OCI-LY7 (cell line): Measurements from ENCODE around the gene ACTL7A. TPM values are rescaled to one million over a fixed set of nuclear protein-coding genes. Genes with fewer than 3 reads are reported as not detected.
"Not testable (repeated sequence)": the region's sequence is repeated elsewhere in the genome, so short reads cannot be mapped to it uniquely, and the experiment has no call there.

Source experiments
- BruUV-seq: library from RNA; stranded (reverse); fragments of 400-500 nt; replicated peaks from 2 replicates; lab custom pipeline; 2021; lab: Mats Ljungman, UMichigan
- CTCF ChIA-PET: fragments of 300-600 bp; sonication (Branson Sonifier 250); formaldehyde crosslinking; loops from one replicate; lab custom pipeline; 2022; ENCODE audit warnings: antibody characterized with exemption; ENCODE audit not compliant: unreplicated experiment; lab: Charles Lee
- POLR2A ChIA-PET: fragments of 300-600 bp; sonication (Branson Sonifier 250); formaldehyde crosslinking; loops from one replicate; lab custom pipeline; 2022; ENCODE audit warnings: antibody characterized with exemption; lab: Charles Lee
- DNase-seq: peaks from one replicate; pipeline ENCODE4 v3.0.0-alpha.2; 2015; ENCODE audit warnings: low spot score
- H2AFZ ChIP-seq: fragments of 200-600 bp; sonication (generic), shearing (Covaris generic); 2 replicates; pipeline ENCODE4 v1.6.1; 2014; ENCODE audit warnings: mild to moderate bottlenecking, antibody characterized with exemption, low read length, moderate library complexity
- H3K27ac ChIP-seq: fragments of 200-600 bp; sonication (generic); 2 replicates; pipeline ENCODE4 v1.5.1; 2014; ENCODE audit warnings: mixed run types, low read depth, mild to moderate bottlenecking, moderate library complexity, low read length, inconsistent platforms; ENCODE audit not compliant: poor library complexity, severe bottlenecking
- H3K36me3 ChIP-seq: fragments of 200-600 bp; sonication (generic); 2 replicates; pipeline ENCODE4 v1.6.1; 2014; ENCODE audit warnings: mild to moderate bottlenecking, antibody characterized with exemption, low read length, moderate library complexity, mixed read lengths; ENCODE audit not compliant: insufficient read depth
- H3K4me1 ChIP-seq: fragments of 200-600 bp; sonication (generic); 2 replicates; pipeline ENCODE4 v1.5.1; 2014; ENCODE audit warnings: mild to moderate bottlenecking, low read length; ENCODE audit not compliant: insufficient read depth, poor library complexity, severe bottlenecking
- H3K4me2 ChIP-seq: fragments of 200-600 bp; sonication (generic); 2 replicates; pipeline ENCODE4 v1.6.1; 2014; ENCODE audit warnings: mild to moderate bottlenecking, low read length
- H3K4me3 ChIP-seq: fragments of 200-600 bp; sonication (generic); 2 replicates; pipeline ENCODE4 v1.5.1; 2014; ENCODE audit warnings: mild to moderate bottlenecking, low read depth, low read length; ENCODE audit not compliant: poor library complexity, severe bottlenecking
- H3K79me2 ChIP-seq: fragments of 200-600 bp; sonication (generic); 2 replicates; pipeline ENCODE4 v1.6.1; 2016; ENCODE audit warnings: low read depth, mild to moderate bottlenecking, low read length, moderate library complexity, mixed read lengths; ENCODE audit not compliant: insufficient read depth
- H3K9me2 ChIP-seq: fragments of 200-600 bp; sonication (generic); 2 replicates; pipeline ENCODE4 v1.6.1; 2016; ENCODE audit warnings: mild to moderate bottlenecking, low read length, mixed read lengths; ENCODE audit not compliant: insufficient read depth
- H3K9me3 ChIP-seq: fragments of 200-600 bp; sonication (generic); 2 replicates; pipeline ENCODE4 v1.6.1; 2014; ENCODE audit warnings: mild to moderate bottlenecking, mixed run types, low read length, mixed read lengths
- H4K20me1 ChIP-seq: fragments of 200-600 bp; sonication (generic); 2 replicates; pipeline ENCODE4 v1.6.1; 2014; ENCODE audit warnings: mild to moderate bottlenecking, antibody characterized with exemption, low read length, moderate library complexity, mixed read lengths; ENCODE audit not compliant: insufficient read depth
- CTCF ChIP-seq: fragments of 200-600 bp; sonication (generic); conservative IDR thresholded peaks from 2 replicates; pipeline ENCODE4 v1.5.1; 2014; ENCODE audit warnings: mild to moderate bottlenecking, antibody characterized with exemption, low read length, moderate library complexity, mixed read lengths
- EZH2phosphoT487 ChIP-seq: fragments of 200-600 bp; sonication (generic); IDR thresholded peaks from 2 replicates; pipeline ENCODE4 v1.6.1; 2018; ENCODE audit warnings: low read depth, borderline replicate concordance, mild to moderate bottlenecking, mixed run types, antibody characterized with exemption, low read length, moderate library complexity, mixed read lengths
- intact Hi-C: fragments of 100-400 bp; cut with micrococcal nuclease; formaldehyde crosslinking; loops from one replicate; pipeline ENCODE4 v1.10.0; 2022; ENCODE audit not compliant: unreplicated experiment
- total RNA-seq, 2 experiments: library from RNA; depleted of rRNA in 1 of 2; stranded (reverse); fragments of >200 nt in 1 of 2; shearing (Covaris generic) in 1 of 2; gene quantifications; 2 replicates each; pipeline ENCODE4 v1.2.3, GENCODE V29; 2014 to 2022

Gene ACTL7A
- total RNA-seq, 2 experiments from 2014 or later: not detected

- Histone ChIP-seq H3K36me3 (no peaks in the 10 kb centered on the region), H3K79me2 (no peaks in the 10 kb centered on the region), H3K9me2 (no peaks in the 10 kb centered on the region), H3K9me3 (no peaks in the 10 kb centered on the region), H3K4me1 (no peaks in the 10 kb centered on the region), H2AFZ (no peak overlapping the region), H3K27ac (no peak overlapping the region), H3K4me3 (no peak overlapping the region), H3K4me2 (no peak overlapping the region), H4K20me1 (no peaks in the 10 kb centered on the region)
- BruUV-seq: no TSS peak
- POLR2A ChIA-PET: no interaction called here
- intact Hi-C loops: no loop called here
- TF ChIP-seq EZH2phosphoT487 (no peak), CTCF (no peak)
- CTCF ChIA-PET: no interaction called here
- no peak for DNase-seq
These were observed 16.1 kb upstream of the ACTL7A start for GRCh38 chr9:108845947-108846346.

DNA sequence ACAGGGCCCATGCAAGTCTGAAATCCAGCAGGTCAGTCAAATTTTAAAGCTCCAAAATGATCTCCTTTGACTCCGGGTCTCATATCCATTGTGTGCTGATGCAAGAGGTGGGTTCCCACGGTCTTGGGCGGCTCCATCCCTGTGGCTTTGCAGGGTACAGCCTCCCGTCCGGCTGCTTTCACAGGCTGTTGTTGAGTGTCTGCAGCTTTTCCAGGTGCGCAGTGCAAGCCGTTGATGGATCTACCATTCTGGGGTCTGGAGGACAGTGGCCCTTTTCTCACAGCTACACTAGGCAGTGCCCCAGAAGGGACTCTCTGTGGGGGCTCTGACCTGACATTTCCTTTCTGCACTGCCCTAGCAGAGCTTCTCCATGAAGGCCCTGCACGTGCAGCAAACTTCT lies 13.8 kb upstream of the ACTL7A start:
- intact Hi-C loops, H3K4me3 ChIP-seq, CTCF ChIA-PET, H3K79me2 ChIP-seq, POLR2A ChIA-PET, H3K9me2 ChIP-seq, H3K9me3 ChIP-seq, H3K36me3 ChIP-seq, DNase-seq, H4K20me1 ChIP-seq, H3K27ac ChIP-seq, H3K4me2 ChIP-seq, H2AFZ ChIP-seq, BruUV-seq, H3K4me1 ChIP-seq: not testable (repeated sequence)

DNA sequence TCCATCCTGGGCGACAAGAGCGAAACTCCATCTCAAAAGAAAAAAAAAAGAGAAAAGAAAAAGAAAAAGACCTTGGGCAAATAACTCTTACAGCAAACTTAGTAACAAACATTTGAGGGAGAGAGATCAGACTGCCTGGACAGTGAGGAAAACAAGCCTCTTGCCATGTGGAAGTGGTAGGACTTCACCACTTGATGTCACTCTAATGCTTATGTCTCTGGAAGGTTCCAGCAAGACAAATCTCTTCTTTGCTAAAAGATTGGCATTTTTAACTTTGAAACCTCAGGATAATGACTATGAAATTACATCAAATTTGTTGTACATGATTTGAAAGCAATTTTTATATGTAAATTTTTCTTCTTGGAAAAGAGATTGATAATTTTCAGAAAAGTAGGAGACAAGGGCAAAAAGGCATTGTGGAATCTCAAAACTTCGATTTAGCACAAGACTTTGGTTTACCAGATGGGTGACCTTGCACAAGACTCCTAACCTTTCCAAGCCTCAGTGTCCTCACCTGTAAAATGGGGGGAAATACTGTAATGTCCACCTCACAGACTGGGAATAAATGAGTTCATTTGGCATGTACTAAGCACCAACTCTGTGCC lies 11.7 kb upstream of the ACTL7A start:
- H3K4me2 ChIP-seq: no peak overlapping the region
- no peaks in the 10 kb centered on the region for H3K9me3 ChIP-seq
- no peak overlapping the region for H3K4me3 ChIP-seq
- peak; percentile 12 for DNase-seq
- H4K20me1 ChIP-seq: no peaks in the 10 kb centered on the region
- no TSS peak for BruUV-seq
- no peaks in the 10 kb centered on the region for H3K36me3 ChIP-seq
- intact Hi-C loops: no loop called here
- H2AFZ ChIP-seq: no peak overlapping the region
- ChIA-PET POLR2A (interaction anchor here (0.7 kb wide), 1 partner anchor 18 kb away, joined by 3 read pairs; no protein-coding TSS in a partner anchor), CTCF (no interaction called here)
- H3K79me2 ChIP-seq: no peaks in the 10 kb centered on the region
- H3K27ac ChIP-seq: no peak overlapping the region
- H3K4me1 ChIP-seq: no peaks in the 10 kb centered on the region
- no peak for TF ChIP-seq EZH2phosphoT487
- peak; percentile 64 for TF ChIP-seq CTCF
- H3K9me2 ChIP-seq: no peaks in the 10 kb centered on the region
